A549 (cell line): ENCODE results near the gene DHX58. TPM values are rescaled to one million over a fixed set of nuclear protein-coding genes. Genes with fewer than 3 reads are reported as not detected.

Source experiments
- ATAC-seq, 2 experiments: fragments of 200-7000 bp in 1 of 2; fragments of >200 bp in 1 of 2; cut with Nextera tagmentation in 1 of 2; cut with Tn5 transposase in 1 of 2; 3 replicates each; pipeline versions ENCODE4 v1.8.0 to v1.9.1; 2018 to 2020; ENCODE audit warnings: mild to moderate bottlenecking in 1 of 2, moderate library complexity in 1 of 2
- CTCF ChIA-PET: fragments of 300-600 bp; sonication (Branson Sonifier 250); formaldehyde crosslinking; extraction: SDS; loops from one replicate; lab custom pipeline; 2021; ENCODE audit warnings: antibody characterized with exemption, inconsistent platforms; lab: Yijun Ruan, JAX
- POLR2A ChIA-PET: fragments of 350-600 bp; formaldehyde crosslinking; extraction: SDS; loops from one replicate; lab custom pipeline; 2021; ENCODE audit warnings: antibody characterized with exemption, inconsistent platforms; lab: Yijun Ruan, JAX
- DNase-seq, 2 experiments: peaks; one replicate each; pipeline versions ENCODE4 v3.0.0 to v3.0.0-alpha.2; 2011 to 2016; ENCODE audit warnings: low read depth in 1 of 2, low spot score in 1 of 2
- FAIRE-seq: peaks from 2 replicates; lab custom pipeline; 2011; peaks lifted over from hg19 to GRCh38; lab: Jason Lieb, UNC
- H3K27ac ChIP-seq, 2 experiments: fragments of >200 bp; sonication (Bioruptor Twin); formaldehyde crosslinking; 3 replicates each; pipeline ENCODE4 v1.5.1; 2016 to 2017
- H3K4me1 ChIP-seq: fragments of >200 bp; sonication (Bioruptor Twin); formaldehyde crosslinking; 3 replicates; pipeline ENCODE4 v1.6.1; 2016
- H3K4me2 ChIP-seq: fragments of >200 bp; sonication (Bioruptor Twin); formaldehyde crosslinking; 3 replicates; pipeline ENCODE4 v1.6.1; 2016
- H3K4me3 ChIP-seq: fragments of >200 bp; sonication (Bioruptor Twin); formaldehyde crosslinking; 3 replicates; pipeline ENCODE4 v1.5.1; 2016
- H3K9me3 ChIP-seq: fragments of >200 bp; sonication (Bioruptor Twin); formaldehyde crosslinking; 3 replicates; pipeline ENCODE4 v1.6.1; 2016
- ATOH8 ChIP-seq: fragments of 250-450 bp; sonication (Bioruptor Pico); IDR thresholded peaks from 2 replicates; pipeline ENCODE4 v1.5.0; 2020; ENCODE audit warnings: low read depth, mild to moderate bottlenecking, moderate library complexity
- BHLHE40 ChIP-seq: IDR thresholded peaks from 2 replicates; pipeline ENCODE4 v1.6.1; 2012; ENCODE audit warnings: low read depth, low read length, inconsistent platforms
- CBX2 ChIP-seq: fragments of 200-600 bp; sonication (generic); IDR thresholded peaks from 2 replicates; pipeline ENCODE4 v1.6.1; 2016; ENCODE audit warnings: low read depth, mild to moderate bottlenecking, borderline replicate concordance
- CHD2 ChIP-seq: fragments of 150-350 bp; IDR thresholded peaks from 2 replicates; pipeline ENCODE4 v1.6.1; 2014; ENCODE audit warnings: low read length; ENCODE audit not compliant: partially characterized antibody
- CHD4 ChIP-seq: fragments of 200-600 bp; sonication (generic); IDR thresholded peaks from 2 replicates; pipeline ENCODE4 v1.6.1; 2016; ENCODE audit warnings: antibody characterized with exemption, mild to moderate bottlenecking, borderline replicate concordance
- CTCF ChIP-seq: fragments of >200 bp; sonication (Bioruptor Twin); formaldehyde crosslinking; IDR thresholded peaks from 3 replicates; pipeline ENCODE4 v1.5.1; 2016
- EHMT2 ChIP-seq: fragments of 200-600 bp; sonication (generic); IDR thresholded peaks from 2 replicates; pipeline ENCODE4 v1.6.1; 2016; ENCODE audit warnings: antibody characterized with exemption, low read depth, mild to moderate bottlenecking, moderate library complexity
- HDAC2 ChIP-seq: fragments of 200-600 bp; sonication (generic); IDR thresholded peaks from 2 replicates; pipeline ENCODE4 v1.6.1; 2016
- HES2 ChIP-seq: fragments of >200 bp; sonication (Bioruptor Twin); formaldehyde crosslinking; IDR thresholded peaks from 2 replicates; pipeline ENCODE4 v1.6.1; 2016
- HOXB13 ChIP-seq: fragments of 250-450 bp; sonication (Bioruptor Pico); IDR thresholded peaks from 2 replicates; pipeline ENCODE4 v1.5.0; 2020; ENCODE audit warnings: low read depth, mild to moderate bottlenecking, moderate library complexity
- JUNB ChIP-seq: fragments of >200 bp; sonication (Bioruptor Twin); formaldehyde crosslinking; IDR thresholded peaks from 2 replicates; pipeline ENCODE4 v1.6.1; 2016
- KDM1A ChIP-seq: fragments of 200-600 bp; sonication (generic); IDR thresholded peaks from 2 replicates; pipeline ENCODE4 v1.6.1; 2016; ENCODE audit warnings: low read depth, mild to moderate bottlenecking
- KDM5A ChIP-seq: fragments of 200-600 bp; sonication (generic); IDR thresholded peaks from 2 replicates; pipeline ENCODE4 v1.6.1; 2016; ENCODE audit warnings: antibody characterized with exemption, mild to moderate bottlenecking
- MAFK ChIP-seq: fragments of 450-650 bp; IDR thresholded peaks from 2 replicates; pipeline ENCODE4 v1.6.1; 2014; ENCODE audit not compliant: partially characterized antibody
- MAX ChIP-seq: IDR thresholded peaks from 2 replicates; pipeline ENCODE4 v1.6.1; 2012
- PBX3 ChIP-seq: IDR thresholded peaks from 2 replicates; pipeline ENCODE4 v1.6.1; 2012
- RARB ChIP-seq: fragments of 250-450 bp; sonication (Bioruptor Pico); IDR thresholded peaks from 2 replicates; pipeline ENCODE4 v1.8.0; 2021; ENCODE audit warnings: mild to moderate bottlenecking, moderate library complexity
- REST ChIP-seq: fragments of 200-600 bp; sonication (generic); IDR thresholded peaks from 2 replicates; pipeline ENCODE4 v1.6.1; 2016; ENCODE audit warnings: antibody characterized with exemption, mild to moderate bottlenecking, moderate library complexity
- TP53 ChIP-seq: fragments of 250-450 bp; sonication (Bioruptor Pico); IDR thresholded peaks from 2 replicates; pipeline ENCODE4 v1.5.0; 2021; ENCODE audit warnings: mild to moderate bottlenecking, moderate library complexity
- ZNF302 ChIP-seq: fragments of 250-450 bp; sonication (Bioruptor Pico); IDR thresholded peaks from 2 replicates; pipeline ENCODE4 v1.9.0; 2021; ENCODE audit warnings: inconsistent platforms, mild to moderate bottlenecking, moderate library complexity
- ZSCAN20 ChIP-seq: fragments of 250-450 bp; sonication (Bioruptor Pico); IDR thresholded peaks from 2 replicates; pipeline ENCODE4 v1.8.0; 2022; ENCODE audit warnings: mild to moderate bottlenecking, moderate library complexity
- WGBS: methylation state at CpG from one replicate; pipeline ENCODE4 v1.1.6; 2017; ENCODE audit errors: missing lambda C conversion rate; 5-methylcytosine and 5-hydroxymethylcytosine counted together
- polyA plus RNA-seq, 4 experiments: library from polyadenylated mRNA; depleted of rRNA in 3 of 4; stranded (reverse); fragments of >200 nt; fragmentation: RNase III in 1 of 4; extraction: RNeasy Plus Mini Kit Qiagen cat#74134 plus additional on column Dnase treatment in 1 of 4; gene quantifications; 2 replicates in 3 of 4; 3 replicates in 1 of 4; pipeline ENCODE4 v1.2.3, GENCODE V29; 2011 to 2017

DHX58 gene
- polyA plus RNA-seq, 2 of the 4 experiments (the other 2 are of a cell fraction): 0.37 to 0.59 TPM

- Histone ChIP-seq H3K4me3 (no peak overlapping the region), H3K9me3 (no peaks in the 10 kb centered on the region), H3K4me2 (no peak overlapping the region), H3K4me1 (no peaks in the 10 kb centered on the region), H3K27ac (no peak overlapping the region)
- no peak for ATAC-seq
- TF ChIP-seq JUNB (no peak), ATOH8 (no peak), PBX3 (no peak), CTCF (no peak), ZNF302 (CRISPR knock-in tag) (no peak), CBX2 (no peak), HDAC2 (no peak), BHLHE40 (no peak), HOXB13 (CRISPR knock-in tag) (no peak), HES2 (no peak), TP53 (CRISPR knock-in tag) (no peak), CHD4 (no peak)
- ChIA-PET CTCF (interaction anchor here (1.3 to 16.9 kb wide), 6 partner anchors 10 to 459 kb away, joined by 3 to 454 read pairs (median 6); partner anchors contain the start of genes DHX58, KAT2A, NKIRAS2 and ZNF385C), POLR2A (no interaction called here)
- 77% methylated on average over 7 of the region's 7 CpGs for WGBS
- FAIRE-seq: no peak
- DNase-seq: no peak
Observed at GRCh38 chr17:42058063-42058462, 54.5 kb downstream of the DHX58 start.

- FAIRE-seq: no peak
- ChIA-PET CTCF (interaction anchor here (0.6 to 16.9 kb wide), 8 partner anchors 9 to 124 kb away, joined by 3 to 454 read pairs (median 7); partner anchors contain the start of genes DHX58, KAT2A, NKIRAS2 and ZNF385C), POLR2A (no interaction called here)
- WGBS: 72% methylated on average over 3 of the region's 3 CpGs
- no peaks in the 10 kb centered on the region for H3K4me1 ChIP-seq
- no peak for DNase-seq
- no peak overlapping the region for H3K4me3 ChIP-seq
- H3K4me2 ChIP-seq: no peak overlapping the region
- TF ChIP-seq RARB (no peak), CBX2 (no peak), MAFK (no peak), MAX (no peak), ZSCAN20 (no peak), CTCF (no peak), EHMT2 (no peak), KDM5A (no peak), REST (no peak), KDM1A (no peak), HES2 (no peak), CHD2 (no peak)
- no peak overlapping the region for H3K27ac ChIP-seq
- no peaks in the 10 kb centered on the region for H3K9me3 ChIP-seq
- no peak for ATAC-seq
Observed at GRCh38 chr17:42056635-42057034, 55.9 kb downstream of the DHX58 start.
